Spleen (tissue), 11 donors: ENCODE data around the gene ADORA3. TPM values are rescaled to one million over a fixed set of nuclear protein-coding genes. Genes with fewer than 3 reads are reported as not detected.
A peak's percentile ranks its signal among the peaks of the same experiment; 100 is the strongest.

Experiments used
- DNase-seq: peaks from one replicate; pipeline ENCODE4 v3.0.0-alpha.2; 2020
- H3K27ac ChIP-seq, 8 donors: fragments of 200-600 bp; sonication (generic) in 7 of 8; 1 replicate in 4 of 8; 2 replicates in 4 of 8; pipeline versions ENCODE4 v1.5.0 to v1.8.0; 2016 to 2021; ENCODE audit warnings: inconsistent platforms in 4 of 8, mild to moderate bottlenecking in 4 of 8, moderate library complexity in 1 of 8
- H3K27me3 ChIP-seq, 7 donors: fragments of 200-600 bp; sonication (generic) in 6 of 7; replicated peaks in 1 of 7; 1 replicate in 4 of 7; 2 replicates in 3 of 7; pipeline versions ENCODE4 v1.5.0 to v1.8.0; 2016 to 2021; ENCODE audit warnings: inconsistent platforms in 3 of 7, mild to moderate bottlenecking in 1 of 7
- H3K36me3 ChIP-seq, 6 donors: fragments of 200-600 bp; sonication (generic) in 5 of 6; 1 replicate in 4 of 6; 2 replicates in 2 of 6; pipeline versions ENCODE4 v1.5.0 to v1.8.0; 2016 to 2021; ENCODE audit warnings: inconsistent platforms in 2 of 6
- H3K4me1 ChIP-seq, 6 donors: fragments of 200-600 bp; sonication (generic) in 5 of 6; 1 replicate in 3 of 6; 2 replicates in 3 of 6; pipeline versions ENCODE4 v1.5.0 to v1.8.0; 2016 to 2021; ENCODE audit warnings: inconsistent platforms in 3 of 6
- H3K4me3 ChIP-seq, 8 donors: fragments of 200-600 bp; sonication (generic) in 7 of 8; 1 replicate in 4 of 8; 2 replicates in 4 of 8; pipeline versions ENCODE4 v1.5.0 to v1.8.0; 2016 to 2021; ENCODE audit warnings: inconsistent platforms in 4 of 8, mild to moderate bottlenecking in 4 of 8, moderate library complexity in 2 of 8
- H3K9me3 ChIP-seq, 8 donors: fragments of 200-600 bp; sonication (generic) in 7 of 8; 1 replicate in 4 of 8; 2 replicates in 4 of 8; pipeline versions ENCODE4 v1.5.0 to v1.8.0; 2016 to 2021; ENCODE audit warnings: inconsistent platforms in 4 of 8
- CTCF ChIP-seq, 11 experiments: fragments of 200-600 bp in 7 of 11; fragments of 450-650 bp in 4 of 11; sonication (generic) in 4 of 11; IDR thresholded peaks in 8 of 11; conservative IDR thresholded peaks in 3 of 11; 1 replicate in 7 of 11; 2 replicates in 4 of 11; pipeline versions ENCODE4 v1.4.0 to v1.8.0; 2016 to 2021; ENCODE audit warnings: antibody characterized with exemption in 11 of 11, inconsistent platforms in 4 of 11, mild to moderate bottlenecking in 1 of 11
- POLR2A ChIP-seq, 3 donors: fragments of 450-650 bp; IDR thresholded peaks; one replicate each; pipeline ENCODE4 v1.5.1; 2017; ENCODE audit warnings: antibody characterized with exemption in 3 of 3, mild to moderate bottlenecking in 1 of 3
- POLR2AphosphoS5 ChIP-seq, 3 donors: sonication (generic); formaldehyde crosslinking; IDR thresholded peaks; one replicate each; pipeline ENCODE4 v1.5.1; 2017; ENCODE audit warnings: antibody characterized with exemption in 3 of 3
- WGBS, 5 donors: extraction: QIAGEN DNeasy Blood & Tissue Kit in 3 of 5; methylation state at CpG; one replicate each; pipeline versions ENCODE4 v1.1.5 to v1.1.7; 2013 to 2018; 5-methylcytosine and 5-hydroxymethylcytosine counted together
- intact Hi-C: fragments of 100-400 bp; cut with DNase I; formaldehyde crosslinking; loops from one replicate; pipeline ENCODE4 v1.15.0; 2023; ENCODE audit warnings: low total_unique reads
- polyA plus RNA-seq, 3 donors: library from polyadenylated mRNA; stranded (reverse); fragments of 200-250 nt; gene quantifications; one replicate each; pipeline ENCODE4 v1.2.1, GENCODE V29; 2013
- total RNA-seq, 7 donors: library from RNA; depleted of rRNA in 3 of 7; stranded (reverse); fragments of >200 nt in 3 of 7; fragmentation: NEBNext Ultra II Directional in 4 of 7; extraction: Animal tissue kit (Norgen Biotek cat#: 25700) in 4 of 7; gene quantifications; one replicate each; pipeline versions ENCODE4 v1.1.0 to v1.2.1, GENCODE V29; 2016 to 2021
- donor health status: healthy with polysubstance abuse.
- donor health status: DM: no; HTN: no; CAD: no; lungs with moderate emphysema.
- donor health status: DM: no; HTN: no; CAD: no.
- donor health status: Bipolar disorder and iron deficiency.
- donor health status: healthy.
- donor health status: DM: no; HTN: no; CAD: no.
- donor health status: DM: yes; HTN: yes; CAD: no.

Gene ADORA3
- total and polyA plus RNA-seq, 10 donors = 0.37 to 11.2 (median 5.0) TPM

GRCh38 chr1:111476761-111477309 lies 26.6 kb downstream of the ADORA3 start:
- no peak for DNase-seq
- intact Hi-C loops = no loop called here
- peaks cover 14 to 99% (median 70%) of the 10 kb centered on the region in 6 donors for H3K4me1 ChIP-seq
- peak overlapping the region; percentile 76 to 94 (median 90) for H3K27ac ChIP-seq
- no peaks in the 10 kb centered on the region for H3K27me3 ChIP-seq
- H3K36me3 ChIP-seq = peaks cover 0 to 24% (median 6%) of the 10 kb centered on the region in 6 donors
- 17 to 33% (median 23%) methylated on average over 2 of the region's 2 CpGs for WGBS, 5 donors
- H3K4me3 ChIP-seq = peak overlapping the region in 4 of 8 donors; percentile 28 to 67 (median 32)
- H3K9me3 ChIP-seq = no peaks in the 10 kb centered on the region
- no peak for TF ChIP-seq CTCF (IDR thresholded peaks at IDR 0.05 in 8 of 11, conservative IDR thresholded peaks at IDR 0.05 in 3 of 11)
- TF ChIP-seq POLR2A (IDR thresholded peaks at IDR 0.05) = peak in 1 of 3 donors; percentile 30
- peak in 1 of 3 donors; percentile 78 for TF ChIP-seq POLR2AphosphoS5 (IDR thresholded peaks at IDR 0.05)

- Histone ChIP-seq H3K36me3 (peaks cover 0 to 24% (median 6%) of the 10 kb centered on the region in 6 donors), H3K4me3 (peak overlapping the region in 5 of 8 donors; percentile 25 to 67 (median 32)), H3K4me1 (peaks cover 16 to 99% (median 72%) of the 10 kb centered on the region in 6 donors), H3K27ac (peak overlapping the region; percentile 76 to 94 (median 90)), H3K27me3 (no peaks in the 10 kb centered on the region), H3K9me3 (no peaks in the 10 kb centered on the region)
- TF ChIP-seq POLR2A (IDR thresholded peaks at IDR 0.05) = no peak
- TF ChIP-seq POLR2AphosphoS5 (IDR thresholded peaks at IDR 0.05) = no peak
- TF ChIP-seq CTCF (IDR thresholded peaks at IDR 0.05 in 8 of 11, conservative IDR thresholded peaks at IDR 0.05 in 3 of 11) = no peak
- no peak for DNase-seq
- intact Hi-C loops = no loop called here
Observed at GRCh38 chr1:111476214-111476613, 27.2 kb downstream of the ADORA3 start.

- H3K9me3 ChIP-seq = no peaks in the 10 kb centered on the region
- intact Hi-C loops = no loop called here
- H3K4me1 ChIP-seq = peaks cover 17 to 99% (median 71%) of the 10 kb centered on the region in 6 donors
- TF ChIP-seq POLR2AphosphoS5 (IDR thresholded peaks at IDR 0.05) (no peak), CTCF (IDR thresholded peaks at IDR 0.05 in 8 of 11, conservative IDR thresholded peaks at IDR 0.05 in 3 of 11) (no peak), POLR2A (IDR thresholded peaks at IDR 0.05) (no peak)
- H3K27me3 ChIP-seq = no peaks in the 10 kb centered on the region
- H3K4me3 ChIP-seq = peak overlapping the region in 5 of 8 donors; percentile 25 to 67 (median 32)
- peak overlapping the region; percentile 76 to 94 (median 90) for H3K27ac ChIP-seq
- peaks cover 0 to 24% (median 6%) of the 10 kb centered on the region in 6 donors for H3K36me3 ChIP-seq
- no peak for DNase-seq
- WGBS, 5 donors = 64 to 77% (median 74%) methylated on average over 5 of the region's 5 CpGs
Observed at GRCh38 chr1:111475701-111476100, 27.7 kb downstream of the ADORA3 start.

GRCh38 chr1:111474521-111474920 lies 28.9 kb downstream of the ADORA3 start:
- Histone ChIP-seq H3K4me1 (peaks cover 23 to 99% (median 73%) of the 10 kb centered on the region in 6 donors), H3K9me3 (no peaks in the 10 kb centered on the region), H3K27me3 (no peaks in the 10 kb centered on the region), H3K4me3 (peak overlapping the region in 7 of 8 donors; percentile 21 to 67 (median 32)), H3K27ac (peak overlapping the region; percentile 76 to 94 (median 90)), H3K36me3 (peaks cover 0 to 32% (median 8%) of the 10 kb centered on the region in 6 donors)
- WGBS, 5 donors = 40 to 57% (median 49%) methylated on average over 4 of the region's 4 CpGs
- no peak for DNase-seq
- intact Hi-C loops = no loop called here
- TF ChIP-seq POLR2A (IDR thresholded peaks at IDR 0.05) (no peak), POLR2AphosphoS5 (IDR thresholded peaks at IDR 0.05) (no peak), CTCF (IDR thresholded peaks at IDR 0.05 in 8 of 11, conservative IDR thresholded peaks at IDR 0.05 in 3 of 11) (no peak)
